HG03432 (cell line): ENCODE measurements around the gene KYAT1.

ENCODE experiments used
- ATAC-seq: cut with Tn5 transposase; IDR thresholded peaks from one replicate; pipeline ENCODE4 v1.9.1; 2021; ENCODE audit warnings: mild to moderate bottlenecking, moderate library complexity; ENCODE audit not compliant: unreplicated experiment

KYAT1 gene

DNA sequence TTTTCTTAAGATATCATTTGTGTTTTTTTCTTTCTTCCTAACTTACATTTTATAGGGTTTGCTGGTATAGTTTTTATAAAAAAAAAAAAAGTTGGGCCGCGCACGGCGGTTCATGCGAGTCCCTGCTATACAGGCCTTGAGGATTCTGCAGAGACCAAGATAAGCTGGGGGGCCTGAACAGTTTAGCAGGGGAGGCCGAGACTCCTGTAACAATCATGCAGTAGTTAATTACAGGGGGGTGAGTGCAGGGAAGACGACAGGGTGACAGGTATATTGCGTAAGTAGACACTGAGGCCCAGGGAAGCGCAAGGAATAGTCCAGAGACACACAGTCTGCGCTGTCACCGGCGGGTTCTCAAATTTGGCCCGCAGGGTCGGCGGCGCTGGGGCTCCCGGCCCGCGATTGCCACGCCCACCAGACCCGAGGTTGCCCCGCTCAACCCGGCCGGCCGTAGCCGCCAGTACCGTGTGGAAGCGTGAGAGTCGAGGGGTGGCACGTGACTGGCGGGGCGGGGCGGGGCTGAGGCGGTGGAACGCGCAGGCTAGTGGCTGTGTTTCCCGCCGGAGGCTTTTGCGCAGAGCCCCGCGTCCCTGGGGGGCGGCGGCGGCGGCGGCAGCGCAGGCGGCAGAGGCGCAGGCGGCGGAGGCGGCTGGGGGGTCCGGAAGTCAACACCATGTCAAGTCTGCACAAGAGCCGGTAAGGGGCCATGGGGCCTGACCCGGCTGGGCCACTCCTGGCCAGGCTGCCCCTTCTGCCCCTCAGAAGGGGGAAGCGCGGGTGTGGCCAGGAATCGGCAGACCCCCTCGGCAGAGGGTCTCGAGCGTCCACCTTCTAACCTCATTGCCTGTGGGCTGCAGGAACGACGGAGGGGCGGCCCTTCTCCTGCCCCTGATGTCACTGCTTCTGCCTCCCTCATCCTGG lies 94.8 kb downstream of the KYAT1 start, which contains the start of gene TBC1D13:
TSS of gene TBC1D13 (plus strand) at position 573 of the 921 bp plus-strand sequence. CDS start at position 674, 101 bp downstream.
- ATAC-seq: peak; percentile 88

DNA sequence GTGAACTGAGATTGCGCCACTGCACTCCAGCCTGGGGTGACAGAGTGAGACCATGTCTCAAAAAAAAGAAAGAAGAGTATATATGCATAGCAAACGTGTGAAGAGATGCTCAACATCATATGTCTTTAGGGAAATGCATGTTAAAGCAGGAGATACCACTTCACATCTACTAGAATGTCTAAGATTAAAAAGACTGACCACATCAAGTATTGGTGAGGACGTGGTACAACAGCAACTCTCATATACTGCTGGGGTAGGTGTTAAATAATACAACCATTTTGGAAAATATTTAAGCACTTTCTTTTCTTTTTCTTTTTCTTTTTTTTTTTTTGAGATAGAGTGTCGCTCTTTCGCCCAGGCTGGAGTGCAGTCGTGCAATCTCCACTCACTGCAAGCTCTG lies 96.3 kb downstream of the KYAT1 start:
- no peak for ATAC-seq
